Esophagus squamous epithelium (tissue), 4 donors: Measurements from ENCODE around the gene PTPRM.

Experiments
- CTCF ChIP-seq, 6 experiments: fragments of 450-650 bp in 4 of 6; fragments of 200-600 bp in 2 of 6; sonication (generic) in 2 of 6; IDR thresholded peaks; one replicate each; pipeline ENCODE4 v1.5.1; 2016 to 2019; ENCODE audit warnings: antibody characterized with exemption in 6 of 6, mild to moderate bottlenecking in 4 of 6, moderate library complexity in 4 of 6
- POLR2A ChIP-seq, 4 donors: fragments of 450-650 bp; IDR thresholded peaks; one replicate each; pipeline ENCODE4 v1.6.1; 2017; ENCODE audit warnings: antibody characterized with exemption in 4 of 4, mild to moderate bottlenecking in 4 of 4, moderate library complexity in 3 of 4

DNA sequence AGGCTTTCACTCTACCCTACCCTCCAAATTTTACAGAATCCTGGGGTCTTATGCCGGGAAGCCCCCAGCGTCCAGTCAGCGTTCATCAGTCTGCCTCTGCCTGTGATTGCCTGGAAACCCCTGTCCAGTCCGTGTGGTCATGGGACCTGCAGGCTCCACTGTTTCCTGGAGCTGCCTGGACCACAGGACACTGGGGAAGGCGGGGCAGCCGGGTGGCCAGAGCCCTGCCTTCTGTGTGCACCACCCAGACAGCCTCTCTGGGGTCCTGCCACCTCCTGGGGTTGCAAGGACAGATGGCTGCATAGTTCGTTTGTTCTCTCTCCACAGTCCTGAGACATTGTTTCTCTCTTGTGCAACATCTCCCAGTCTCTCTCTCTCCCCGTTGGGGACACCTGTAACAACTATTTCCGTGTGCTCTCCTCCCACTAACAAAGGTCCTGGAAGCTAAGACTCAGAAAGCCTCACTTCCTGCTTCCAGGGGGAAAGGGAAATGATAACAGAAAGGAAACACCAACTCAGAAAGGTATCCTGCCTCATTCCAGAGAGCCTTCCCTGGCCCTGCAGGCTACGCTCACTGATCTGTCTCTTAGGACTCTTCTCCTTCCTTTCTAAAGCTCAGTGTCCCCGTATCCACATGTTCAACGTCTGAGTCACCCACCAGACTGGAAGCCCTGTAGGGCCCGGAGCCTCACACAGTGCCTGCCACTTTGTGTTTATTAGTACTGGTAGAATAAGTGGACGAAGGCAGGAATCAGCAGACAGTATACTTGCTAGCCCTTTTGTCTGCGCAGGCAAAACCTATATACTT is 849.3 kb downstream of the PTPRM start:
- TF ChIP-seq CTCF (IDR thresholded peaks at IDR 0.05) (no peak), POLR2A (IDR thresholded peaks at IDR 0.05) (no peak)
